Large intestine (tissue), 3 donors: ENCODE measurements around the gene DIS3L2. TPM values are rescaled to one million over a fixed set of nuclear protein-coding genes. Genes with fewer than 3 reads are reported as not detected.
"Not testable (repeated sequence)": the region's sequence is repeated elsewhere in the genome, so short reads cannot be mapped to it uniquely, and the experiment has no call there.

Source experiments
- DNase-seq, 2 donors: peaks; one replicate each; pipeline versions ENCODE4 v3.0.0 to v3.0.0-alpha.2; 2013
- H3K27ac ChIP-seq: one replicate; pipeline ENCODE4 v1.5.1; 2013; ENCODE audit warnings: low read length
- H3K27me3 ChIP-seq: 2 replicates; pipeline ENCODE4 v1.6.1; 2013; ENCODE audit warnings: low read length; ENCODE audit not compliant: control insufficient read depth, insufficient read depth
- H3K36me3 ChIP-seq: 2 replicates; pipeline ENCODE4 v1.6.1; 2013; ENCODE audit warnings: low read length; ENCODE audit not compliant: control insufficient read depth, insufficient read depth
- H3K4me1 ChIP-seq: one replicate; pipeline ENCODE4 v1.6.1; 2013; ENCODE audit warnings: low read length; ENCODE audit not compliant: control insufficient read depth, insufficient read depth
- H3K4me3 ChIP-seq: one replicate; pipeline ENCODE4 v1.5.1; 2013; ENCODE audit warnings: low read length
- H3K9me3 ChIP-seq: one replicate; pipeline ENCODE4 v1.6.1; 2013; ENCODE audit warnings: mild to moderate bottlenecking, low read depth, low read length, moderate library complexity; ENCODE audit not compliant: control insufficient read depth
- WGBS: methylation state at CpG from one replicate; pipeline ENCODE4 v1.1.5; 2013; ENCODE audit warnings: low lambda C conversion rate; ENCODE audit not compliant: insufficient coverage; 5-methylcytosine and 5-hydroxymethylcytosine counted together
- polyA plus RNA-seq: library from polyadenylated mRNA; unstranded; fragments of 120-200 nt; gene quantifications from one replicate; pipeline ENCODE4 v1.2.1, GENCODE V29; 2013

Gene DIS3L2
- polyA plus RNA-seq, 1 donor, result 23.6 TPM

DNA sequence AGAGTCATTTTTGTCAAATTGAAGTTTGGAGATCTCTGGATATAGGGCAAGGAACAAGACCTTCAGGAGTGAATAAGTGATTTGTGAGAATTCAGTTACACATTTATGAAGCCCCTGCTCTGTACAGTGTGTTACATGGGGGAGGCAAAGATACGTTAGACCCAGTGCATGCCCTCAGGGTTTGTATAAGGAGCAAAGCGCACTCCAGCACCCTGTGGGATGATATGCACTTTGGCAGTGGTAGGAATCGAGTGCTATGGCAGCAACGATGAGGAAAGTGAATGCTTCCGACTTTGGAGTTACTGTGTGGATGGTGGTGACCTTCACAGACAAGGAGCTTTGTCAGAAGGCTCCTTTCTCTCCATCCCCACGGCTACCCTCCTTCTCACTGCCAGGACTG lies 342.7 kb downstream of the DIS3L2 start:
- Histone ChIP-seq H3K4me1 (peaks cover 9% of the 10 kb centered on the region), H3K27me3 (no peaks in the 10 kb centered on the region), H3K36me3 (peaks cover 17% of the 10 kb centered on the region), H3K4me3 (no peak overlapping the region), H3K27ac (no peak overlapping the region), H3K9me3 (no peaks in the 10 kb centered on the region)
- no peak for DNase-seq
- 83% methylated on average over 1 of the region's 6 CpGs for WGBS

GRCh38 chr2:232306741-232307305 lies 345.3 kb downstream of the DIS3L2 start:
- DNase-seq, result no peak
- WGBS, result 100% methylated on average over 1 of the region's 7 CpGs
- H3K36me3 ChIP-seq, result peaks cover 13% of the 10 kb centered on the region
- H3K4me3 ChIP-seq, result no peak overlapping the region
- no peak overlapping the region for H3K27ac ChIP-seq
- H3K9me3 ChIP-seq, result no peaks in the 10 kb centered on the region
- H3K27me3 ChIP-seq, result no peaks in the 10 kb centered on the region
- H3K4me1 ChIP-seq, result no peaks in the 10 kb centered on the region

DNA sequence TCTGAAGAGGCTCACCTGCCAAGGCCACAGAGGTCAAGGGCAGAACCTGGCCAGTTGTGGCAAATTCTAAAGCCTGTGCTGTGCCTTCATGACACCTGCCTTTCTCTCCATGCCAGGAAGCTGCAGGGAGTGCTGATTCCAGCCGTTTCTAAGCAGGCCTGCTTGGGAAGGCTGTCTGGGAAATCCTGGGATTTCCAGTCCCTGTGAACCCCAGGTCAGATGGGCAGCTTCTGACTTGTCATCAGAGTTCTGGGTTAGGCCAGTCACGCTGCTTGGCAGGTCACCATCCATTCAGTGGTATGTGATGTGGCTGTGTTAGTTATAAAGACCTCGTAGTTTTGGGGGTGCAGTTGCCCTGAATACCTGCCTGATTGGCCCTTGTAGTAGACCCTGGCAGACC lies 346.3 kb downstream of the DIS3L2 start:
- Histone ChIP-seq H3K4me3 (no peak overlapping the region), H3K27me3 (no peaks in the 10 kb centered on the region), H3K4me1 (no peaks in the 10 kb centered on the region), H3K9me3 (peaks cover 5% of the 10 kb centered on the region), H3K36me3 (peaks cover 13% of the 10 kb centered on the region), H3K27ac (no peak overlapping the region)
- no peak for DNase-seq
- no CpG with 5 or more reads among the region's 3 CpGs for WGBS

DNA sequence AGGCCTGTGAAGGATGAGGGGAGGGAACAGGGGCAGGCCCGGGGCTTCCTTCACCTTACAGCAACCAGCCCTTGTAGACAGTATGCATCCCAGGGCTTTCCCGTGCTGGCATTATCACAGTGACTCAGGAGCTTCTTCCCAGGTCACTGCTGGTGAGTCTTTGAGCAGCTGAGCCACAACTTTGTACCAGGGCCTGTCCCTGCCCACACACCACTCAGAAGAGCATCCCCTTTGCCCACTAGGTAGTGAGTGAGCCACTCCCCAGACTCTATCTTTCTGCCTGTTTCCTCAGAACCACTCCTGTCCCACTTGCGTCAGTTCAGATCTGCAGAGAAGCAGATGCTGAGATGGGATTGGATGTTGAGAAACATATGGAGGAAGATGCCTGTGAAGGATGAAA lies 347.5 kb downstream of the DIS3L2 start:
- Histone ChIP-seq H3K9me3 (peaks cover 10% of the 10 kb centered on the region), H3K27me3 (no peaks in the 10 kb centered on the region), H3K4me1 (no peaks in the 10 kb centered on the region), H3K4me3 (no peak overlapping the region), H3K27ac (no peak overlapping the region), H3K36me3 (peaks cover 12% of the 10 kb centered on the region)
- DNase-seq, result no peak
- WGBS, result no CpG with 5 or more reads among the region's 3 CpGs

- Histone ChIP-seq H3K27ac (no peak overlapping the region), H3K36me3 (peaks cover 9% of the 10 kb centered on the region), H3K27me3 (no peaks in the 10 kb centered on the region), H3K4me1 (no peaks in the 10 kb centered on the region), H3K9me3 (peaks cover 14% of the 10 kb centered on the region), H3K4me3 (no peak overlapping the region)
- no CpG with 5 or more reads among the region's 4 CpGs for WGBS
- no peak for DNase-seq
These were observed 348.1 kb downstream of the DIS3L2 start for GRCh38 chr2:232309592-232309991.

- H3K4me1 ChIP-seq, result no peaks in the 10 kb centered on the region
- H3K9me3 ChIP-seq, result peaks cover 14% of the 10 kb centered on the region
- H3K27me3 ChIP-seq, result no peaks in the 10 kb centered on the region
- no peak for DNase-seq
- H3K36me3 ChIP-seq, result peaks cover 9% of the 10 kb centered on the region
- H3K4me3 ChIP-seq, result no peak overlapping the region
- no peak overlapping the region for H3K27ac ChIP-seq
- WGBS, result no CpG with 5 or more reads among the region's 9 CpGs
These were observed 348.6 kb downstream of the DIS3L2 start for GRCh38 chr2:232310121-232310520.

GRCh38 chr2:232310696-232311095 lies 349.2 kb downstream of the DIS3L2 start:
- no CpG with 5 or more reads among the region's 1 CpG for WGBS
- no peak overlapping the region for H3K4me3 ChIP-seq
- H3K27ac ChIP-seq, result no peak overlapping the region
- H3K9me3 ChIP-seq, result peaks cover 14% of the 10 kb centered on the region
- peaks cover 9% of the 10 kb centered on the region for H3K36me3 ChIP-seq
- H3K4me1 ChIP-seq, result no peaks in the 10 kb centered on the region
- no peak for DNase-seq
- no peaks in the 10 kb centered on the region for H3K27me3 ChIP-seq

GRCh38 chr2:232313645-232314044 lies 352.1 kb downstream of the DIS3L2 start:
- not testable (repeated sequence) for H3K4me3 ChIP-seq, H3K36me3 ChIP-seq, H3K27me3 ChIP-seq, DNase-seq, H3K27ac ChIP-seq, H3K4me1 ChIP-seq
- no CpG with 5 or more reads among the region's 2 CpGs for WGBS
- peaks cover 14% of the 10 kb centered on the region for H3K9me3 ChIP-seq

DNA sequence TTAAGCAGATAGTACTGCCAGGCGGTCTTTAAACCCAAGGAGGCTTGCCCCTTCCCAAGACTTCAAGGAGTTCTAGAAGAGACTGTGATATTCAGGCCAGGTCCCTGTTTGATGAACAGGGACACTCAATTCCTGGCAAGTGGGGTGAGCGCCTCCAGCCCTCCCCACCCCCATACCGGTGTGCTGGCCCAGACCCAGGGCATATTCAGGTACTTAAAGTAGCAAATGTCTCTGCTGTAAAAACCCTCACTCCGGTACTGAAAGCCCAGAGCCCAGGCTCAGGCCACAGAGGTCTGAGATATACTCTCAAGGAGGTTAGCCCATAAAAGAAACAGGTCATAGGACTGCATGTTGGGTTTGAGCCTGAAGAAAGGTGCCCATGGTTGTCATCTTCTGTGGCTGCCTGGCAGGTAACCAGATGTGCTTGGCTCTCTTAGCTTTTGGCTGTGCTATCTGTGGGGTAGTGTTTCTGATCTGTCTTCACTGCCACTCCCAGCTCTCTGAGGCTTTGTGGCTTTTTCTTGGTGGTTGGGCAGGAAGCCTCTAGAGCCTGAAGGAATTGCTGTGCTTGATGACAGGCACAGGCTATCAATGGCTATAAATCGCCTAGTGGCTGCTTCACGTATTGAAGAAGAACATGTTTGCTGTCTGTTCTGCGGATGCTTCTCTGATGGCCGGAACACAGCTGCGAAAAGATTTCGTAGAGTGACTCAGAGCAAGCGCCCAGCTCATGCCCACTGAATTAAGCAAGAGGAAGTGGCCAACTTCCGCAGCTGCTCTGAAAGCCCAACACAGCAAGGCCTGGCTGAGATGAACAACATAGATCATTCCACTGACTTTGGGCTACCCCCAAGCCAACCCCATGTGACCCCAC lies 353.8 kb downstream of the DIS3L2 start:
- no peak for DNase-seq
- H3K36me3 ChIP-seq, result peaks cover 5% of the 10 kb centered on the region
- no CpG with 5 or more reads among the region's 12 CpGs for WGBS
- H3K9me3 ChIP-seq, result peaks cover 14% of the 10 kb centered on the region
- no peaks in the 10 kb centered on the region for H3K27me3 ChIP-seq
- no peak overlapping the region for H3K4me3 ChIP-seq
- H3K27ac ChIP-seq, result no peak overlapping the region
- no peaks in the 10 kb centered on the region for H3K4me1 ChIP-seq

DNA sequence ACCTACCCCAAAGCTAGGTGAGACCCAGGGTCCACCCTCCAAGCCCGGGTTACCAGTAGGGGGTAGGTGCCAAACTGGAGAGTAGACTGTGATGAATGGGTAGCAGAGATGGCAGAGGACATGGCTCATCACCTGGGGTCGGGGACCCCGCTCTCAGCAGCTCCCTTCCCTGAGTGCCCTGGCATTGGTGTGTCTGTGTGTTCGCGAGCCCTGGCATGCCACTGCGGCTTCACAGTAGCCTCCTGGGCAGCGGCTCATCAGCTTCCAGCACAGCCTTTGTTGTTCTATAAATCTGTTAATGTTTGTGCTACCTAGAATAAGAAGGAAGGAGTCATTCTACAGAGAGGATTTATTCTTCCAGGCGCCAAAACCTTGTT lies 354.4 kb downstream of the DIS3L2 start:
- no peak for DNase-seq
- Histone ChIP-seq H3K4me3 (no peak overlapping the region), H3K27ac (no peak overlapping the region), H3K36me3 (peaks cover 3% of the 10 kb centered on the region), H3K9me3 (peaks cover 14% of the 10 kb centered on the region), H3K4me1 (no peaks in the 10 kb centered on the region), H3K27me3 (no peaks in the 10 kb centered on the region)
- no CpG with 5 or more reads among the region's 8 CpGs for WGBS
